Ascending aorta (tissue), 2 donors: ENCODE measurements around the gene C10orf90. TPM values are rescaled to one million over a fixed set of nuclear protein-coding genes. Genes with fewer than 3 reads are reported as not detected.
"Not testable (repeated sequence)": the region's sequence is repeated elsewhere in the genome, so short reads cannot be mapped to it uniquely, and the experiment has no call there.

Experiments
- DNase-seq, 2 donors: peaks; one replicate each; pipeline ENCODE4 v3.0.0-alpha.2; 2019; ENCODE audit warnings: low spot score in 2 of 2
- H3K27ac ChIP-seq, 2 donors: fragments of 200-600 bp; sonication (generic); one replicate each; pipeline ENCODE4 v1.5.1; 2016 to 2017; ENCODE audit warnings: mild to moderate bottlenecking in 1 of 2
- H3K27me3 ChIP-seq: fragments of 200-600 bp; sonication (generic); one replicate; pipeline ENCODE4 v1.5.1; 2017
- H3K36me3 ChIP-seq, 2 donors: fragments of 200-600 bp; sonication (generic); one replicate each; pipeline ENCODE4 v1.5.1; 2016
- H3K4me1 ChIP-seq, 2 donors: fragments of 200-600 bp; sonication (generic); one replicate each; pipeline ENCODE4 v1.5.1; 2016 to 2017; ENCODE audit warnings: mild to moderate bottlenecking in 1 of 2
- H3K4me3 ChIP-seq, 2 donors: fragments of 200-600 bp; sonication (generic); one replicate each; pipeline ENCODE4 v1.5.1; 2016 to 2017; ENCODE audit warnings: mild to moderate bottlenecking in 1 of 2
- H3K9me3 ChIP-seq, 2 donors: fragments of 200-600 bp; sonication (generic); one replicate each; pipeline ENCODE4 v1.5.1; 2016
- CTCF ChIP-seq, 3 experiments: fragments of 200-600 bp in 2 of 3; fragments of 450-650 bp in 1 of 3; sonication (generic) in 2 of 3; IDR thresholded peaks; one replicate each; pipeline ENCODE4 v1.5.1; 2016 to 2019; ENCODE audit warnings: antibody characterized with exemption in 3 of 3, mild to moderate bottlenecking in 1 of 3, moderate library complexity in 1 of 3
- intact Hi-C: fragments of 100-400 bp; cut with DNase I; formaldehyde crosslinking; loops from one replicate; pipeline ENCODE4 v1.15.1; 2023
- total RNA-seq: library from RNA; depleted of rRNA; stranded (reverse); fragments of >200 nt; gene quantifications from one replicate; pipeline ENCODE4 v1.1.0, GENCODE V29; 2016

Gene C10orf90
- total RNA-seq, 1 donor from 2014 or later, result not detected

DNA sequence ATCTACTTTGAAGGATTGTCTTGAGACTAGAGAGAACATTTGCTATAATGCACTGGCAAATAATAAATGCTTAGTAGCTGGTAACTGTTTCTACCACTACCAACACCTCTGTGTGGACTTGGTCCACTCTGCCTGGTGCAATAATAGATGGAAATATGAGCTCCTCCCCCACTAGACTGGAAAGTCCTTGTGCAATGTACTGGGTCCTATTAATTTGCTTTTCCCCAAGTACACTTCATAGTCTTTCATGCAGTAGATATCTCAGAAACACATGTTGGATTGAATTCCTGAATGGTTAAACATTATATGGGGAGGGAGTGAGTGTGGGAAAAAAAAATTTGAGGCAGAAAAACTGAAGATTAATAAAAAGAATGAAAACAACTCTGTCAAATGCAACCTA, 119.3 kb downstream of the C10orf90 start:
- Histone ChIP-seq H3K4me3 (no peak overlapping the region), H3K9me3 (no peaks in the 10 kb centered on the region), H3K27ac (no peak overlapping the region), H3K27me3 (no peaks in the 10 kb centered on the region), H3K4me1 (no peaks in the 10 kb centered on the region), H3K36me3 (no peaks in the 10 kb centered on the region)
- intact Hi-C loops, result no loop called here
- no peak for TF ChIP-seq CTCF (IDR thresholded peaks at IDR 0.05)
- no peak for DNase-seq

GRCh38 chr10:126550586-126550985, 119.9 kb downstream of the C10orf90 start:
- DNase-seq, H3K4me3 ChIP-seq, H3K9me3 ChIP-seq, H3K36me3 ChIP-seq, intact Hi-C loops, H3K27me3 ChIP-seq, H3K4me1 ChIP-seq, H3K27ac ChIP-seq: not testable (repeated sequence)

DNA sequence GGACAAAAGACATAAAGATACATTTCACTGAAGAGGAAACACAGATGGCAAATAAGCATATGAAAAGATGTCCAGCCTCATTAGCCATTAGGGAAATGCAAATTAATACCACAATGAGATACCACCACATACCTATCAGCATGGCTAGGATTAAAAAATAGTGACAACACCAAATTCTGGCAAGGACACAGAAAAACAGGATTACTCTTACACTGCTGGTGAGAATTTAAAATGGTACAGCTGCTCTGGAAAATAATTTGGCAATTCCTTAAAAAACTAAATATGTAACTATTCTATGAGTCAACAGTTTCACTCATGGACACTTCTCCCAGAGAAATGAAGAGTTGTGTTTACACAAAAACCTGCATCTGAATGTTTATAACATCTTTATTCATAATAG, 121.1 kb downstream of the C10orf90 start:
- Histone ChIP-seq H3K4me3 (no peak overlapping the region), H3K36me3 (no peaks in the 10 kb centered on the region), H3K27me3 (no peaks in the 10 kb centered on the region), H3K9me3 (no peaks in the 10 kb centered on the region), H3K27ac (no peak overlapping the region), H3K4me1 (no peaks in the 10 kb centered on the region)
- no peak for DNase-seq
- intact Hi-C loops, result no loop called here
- no peak for TF ChIP-seq CTCF (IDR thresholded peaks at IDR 0.05)

DNA sequence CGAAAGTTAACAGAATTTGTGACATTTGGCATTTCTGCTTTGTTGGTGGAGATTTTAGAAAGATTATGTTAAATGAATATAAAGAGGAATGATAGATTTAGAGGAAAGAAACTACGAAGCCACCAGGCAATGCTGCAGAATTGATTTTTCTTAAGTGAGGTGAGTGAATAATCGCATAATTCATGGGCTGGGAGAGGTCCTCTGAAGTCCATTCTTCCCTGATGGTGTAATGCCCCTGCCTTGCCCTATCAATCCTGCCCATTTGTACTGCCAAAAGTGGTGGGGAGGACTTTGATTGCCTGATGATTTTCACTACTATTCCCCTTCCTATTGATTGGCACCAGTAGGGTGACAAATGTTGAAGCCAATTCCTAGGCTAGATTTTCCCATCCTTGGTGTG, 125.9 kb downstream of the C10orf90 start:
- DNase-seq, result no peak
- no peaks in the 10 kb centered on the region for H3K27me3 ChIP-seq
- H3K27ac ChIP-seq, result no peak overlapping the region
- no peak for TF ChIP-seq CTCF (IDR thresholded peaks at IDR 0.05)
- no peaks in the 10 kb centered on the region for H3K4me1 ChIP-seq
- intact Hi-C loops, result no loop called here
- no peaks in the 10 kb centered on the region for H3K36me3 ChIP-seq
- no peak overlapping the region for H3K4me3 ChIP-seq
- no peaks in the 10 kb centered on the region for H3K9me3 ChIP-seq

- no peaks in the 10 kb centered on the region for H3K4me1 ChIP-seq
- no peak for DNase-seq
- H3K4me3 ChIP-seq, result no peak overlapping the region
- H3K9me3 ChIP-seq, result no peaks in the 10 kb centered on the region
- H3K27me3 ChIP-seq, result no peaks in the 10 kb centered on the region
- H3K36me3 ChIP-seq, result no peaks in the 10 kb centered on the region
- no peak for TF ChIP-seq CTCF (IDR thresholded peaks at IDR 0.05)
- H3K27ac ChIP-seq, result no peak overlapping the region
- intact Hi-C loops, result no loop called here
These were observed 131.9 kb downstream of the C10orf90 start for GRCh38 chr10:126538439-126539135.

DNA sequence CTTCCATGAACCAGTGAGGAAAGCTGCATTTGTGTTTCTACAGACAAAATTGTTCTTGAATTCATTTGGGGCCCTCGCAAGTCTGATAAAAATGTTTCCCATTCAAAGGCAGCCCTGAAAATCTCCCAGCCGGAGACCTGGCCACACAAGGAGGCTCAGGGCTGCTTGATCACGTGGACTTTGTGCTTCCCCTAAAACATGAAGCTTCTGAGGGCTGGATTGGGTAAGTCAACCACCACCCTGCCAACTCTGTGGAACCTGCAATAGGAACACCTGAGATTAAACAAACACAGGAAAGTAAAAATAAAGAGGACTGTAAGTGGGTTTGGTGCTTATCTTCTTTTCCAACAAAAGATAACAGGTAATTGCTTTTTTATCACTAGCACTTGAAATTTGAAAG, 133.8 kb downstream of the C10orf90 start:
- intact Hi-C loops, result no loop called here
- H3K4me3 ChIP-seq, result no peak overlapping the region
- no peak for DNase-seq
- no peaks in the 10 kb centered on the region for H3K4me1 ChIP-seq
- H3K27me3 ChIP-seq, result no peaks in the 10 kb centered on the region
- H3K9me3 ChIP-seq, result no peaks in the 10 kb centered on the region
- no peak overlapping the region for H3K27ac ChIP-seq
- TF ChIP-seq CTCF (IDR thresholded peaks at IDR 0.05), result no peak
- H3K36me3 ChIP-seq, result no peaks in the 10 kb centered on the region
